ENCODE measurements around the gene PCDHGB7.
"Not testable (repeated sequence)": the region's sequence is repeated elsewhere in the genome, so short reads cannot be mapped to it uniquely, and the experiment has no call there.

Gene PCDHGB7

DNA sequence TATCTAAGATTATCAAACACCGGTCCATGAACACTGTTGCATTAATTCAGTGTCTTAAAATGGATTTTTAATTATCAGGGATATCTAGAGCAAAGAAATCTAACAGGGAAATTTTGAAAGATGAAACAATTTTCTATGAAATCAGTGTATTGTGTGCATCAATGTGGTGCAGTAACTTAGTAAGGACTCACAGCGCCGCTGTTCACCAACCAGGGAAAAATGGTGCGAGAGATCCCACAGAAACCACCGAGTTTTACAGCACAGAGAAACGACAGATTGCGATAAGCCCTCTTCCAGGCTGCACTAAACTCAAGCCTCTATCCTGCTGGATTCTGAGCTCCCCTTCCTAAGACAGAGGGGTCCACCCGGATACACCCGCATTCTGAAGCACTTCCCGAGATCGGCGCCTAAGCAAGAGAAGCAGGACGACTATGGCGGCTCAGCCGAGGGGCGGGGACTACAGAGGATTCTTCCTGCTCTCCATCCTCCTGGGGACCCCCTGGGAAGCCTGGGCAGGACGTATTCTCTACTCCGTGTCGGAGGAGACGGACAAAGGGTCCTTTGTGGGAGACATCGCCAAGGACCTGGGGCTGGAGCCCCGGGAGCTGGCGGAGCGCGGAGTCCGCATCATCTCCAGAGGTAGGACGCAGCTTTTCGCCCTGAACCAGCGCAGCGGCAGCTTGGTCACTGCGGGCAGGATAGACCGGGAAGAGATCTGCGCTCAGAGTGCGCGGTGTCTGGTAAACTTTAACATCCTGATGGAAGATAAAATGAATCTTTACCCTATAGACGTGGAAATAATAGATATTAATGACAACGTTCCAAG is 34.8 kb upstream of the PCDHGB7 start, which contains the start of gene PCDHGA7:
TSS of gene PCDHGA7 (plus strand) at position 274 of the 826 bp plus-strand sequence. CDS start at position 432, 158 bp downstream.
- TF ChIP-seq, protein P1, sequence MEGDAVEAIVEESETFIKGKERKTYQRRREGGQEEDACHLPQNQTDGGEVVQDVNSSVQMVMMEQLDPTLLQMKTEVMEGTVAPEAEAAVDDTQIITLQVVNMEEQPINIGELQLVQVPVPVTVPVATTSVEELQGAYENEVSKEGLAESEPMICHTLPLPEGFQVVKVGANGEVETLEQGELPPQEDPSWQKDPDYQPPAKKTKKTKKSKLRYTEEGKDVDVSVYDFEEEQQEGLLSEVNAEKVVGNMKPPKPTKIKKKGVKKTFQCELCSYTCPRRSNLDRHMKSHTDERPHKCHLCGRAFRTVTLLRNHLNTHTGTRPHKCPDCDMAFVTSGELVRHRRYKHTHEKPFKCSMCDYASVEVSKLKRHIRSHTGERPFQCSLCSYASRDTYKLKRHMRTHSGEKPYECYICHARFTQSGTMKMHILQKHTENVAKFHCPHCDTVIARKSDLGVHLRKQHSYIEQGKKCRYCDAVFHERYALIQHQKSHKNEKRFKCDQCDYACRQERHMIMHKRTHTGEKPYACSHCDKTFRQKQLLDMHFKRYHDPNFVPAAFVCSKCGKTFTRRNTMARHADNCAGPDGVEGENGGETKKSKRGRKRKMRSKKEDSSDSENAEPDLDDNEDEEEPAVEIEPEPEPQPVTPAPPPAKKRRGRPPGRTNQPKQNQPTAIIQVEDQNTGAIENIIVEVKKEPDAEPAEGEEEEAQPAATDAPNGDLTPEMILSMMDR (IDR thresholded peaks at IDR 0.05; ENCODE audit: extremely low read depth, insufficient read depth, missing control alignments) = peak; percentile 37
- DNase-seq (ENCODE audit: low spot score) = no peak
- in situ Hi-C loops (cut with MboI; ENCODE audit: low pct_unique_long_range_greater_than_20kb, low sequenced_read_pairs, unreplicated experiment) = no loop called here

DNA sequence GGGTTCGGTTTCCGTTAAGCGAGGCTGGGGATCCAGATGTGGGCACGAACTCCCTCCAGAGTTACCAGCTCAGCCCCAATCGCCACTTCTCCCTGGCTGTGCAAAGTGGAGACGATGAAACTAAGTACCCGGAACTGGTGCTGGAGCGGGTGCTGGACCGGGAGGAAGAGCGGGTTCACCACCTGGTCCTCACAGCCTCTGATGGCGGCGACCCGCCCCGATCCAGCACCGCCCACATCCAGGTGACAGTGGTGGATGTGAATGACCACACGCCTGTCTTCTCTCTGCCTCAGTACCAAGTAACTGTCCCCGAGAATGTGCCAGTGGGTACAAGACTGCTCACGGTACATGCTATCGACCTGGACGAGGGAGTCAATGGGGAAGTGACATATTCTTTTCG is 34.1 kb upstream of the PCDHGB7 start:
- in situ Hi-C loops (cut with MboI; ENCODE audit: low pct_unique_long_range_greater_than_20kb, low sequenced_read_pairs, unreplicated experiment) = no loop called here
- DNase-seq (ENCODE audit: low spot score) = no peak

DNA sequence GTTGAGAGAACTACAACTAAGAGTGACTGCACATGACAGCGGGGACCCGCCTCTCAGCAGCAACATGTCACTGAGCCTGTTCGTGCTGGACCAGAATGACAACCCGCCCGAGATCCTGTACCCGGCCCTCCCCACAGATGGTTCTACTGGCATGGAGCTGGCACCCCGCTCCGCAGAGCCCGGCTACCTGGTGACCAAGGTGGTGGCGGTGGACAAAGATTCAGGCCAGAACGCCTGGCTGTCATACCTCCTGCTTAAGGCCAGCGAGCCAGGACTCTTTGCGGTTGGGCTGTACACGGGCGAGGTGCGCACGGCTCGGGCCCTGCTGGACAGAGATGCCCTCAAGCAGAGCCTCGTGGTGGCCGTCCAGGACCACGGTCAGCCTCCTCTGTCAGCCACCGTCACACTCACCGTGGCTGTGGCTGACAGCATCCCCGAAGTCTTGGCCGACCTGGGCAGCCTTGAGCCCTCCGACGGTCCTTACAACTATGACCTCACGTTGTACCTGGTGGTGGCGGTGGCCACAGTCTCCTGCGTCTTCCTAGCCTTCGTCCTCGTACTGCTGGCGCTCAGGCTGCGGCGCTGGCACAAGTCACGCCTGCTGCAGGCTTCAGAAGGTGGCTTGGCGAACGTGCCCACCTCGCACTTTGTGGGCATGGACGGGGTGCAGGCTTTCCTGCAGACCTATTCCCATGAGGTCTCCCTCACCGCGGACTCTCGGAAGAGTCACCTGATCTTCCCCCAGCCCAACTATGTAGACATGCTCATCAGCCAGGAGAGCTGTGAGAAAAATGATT is 32.8 kb upstream of the PCDHGB7 start:
- DNase-seq (ENCODE audit: low spot score) = no peak
- in situ Hi-C loops (cut with MboI; ENCODE audit: low pct_unique_long_range_greater_than_20kb, low sequenced_read_pairs, unreplicated experiment) = no loop called here
- TF ChIP-seq, protein P1 (IDR thresholded peaks at IDR 0.05; ENCODE audit: extremely low read depth, insufficient read depth, missing control alignments) = no peak

More for the DNA sequence above, 34.1 kb upstream of the PCDHGB7 start:
- TF ChIP-seq, protein P1 (IDR thresholded peaks at IDR 0.05; ENCODE audit: extremely low read depth, insufficient read depth, missing control alignments) = no peak

DNA sequence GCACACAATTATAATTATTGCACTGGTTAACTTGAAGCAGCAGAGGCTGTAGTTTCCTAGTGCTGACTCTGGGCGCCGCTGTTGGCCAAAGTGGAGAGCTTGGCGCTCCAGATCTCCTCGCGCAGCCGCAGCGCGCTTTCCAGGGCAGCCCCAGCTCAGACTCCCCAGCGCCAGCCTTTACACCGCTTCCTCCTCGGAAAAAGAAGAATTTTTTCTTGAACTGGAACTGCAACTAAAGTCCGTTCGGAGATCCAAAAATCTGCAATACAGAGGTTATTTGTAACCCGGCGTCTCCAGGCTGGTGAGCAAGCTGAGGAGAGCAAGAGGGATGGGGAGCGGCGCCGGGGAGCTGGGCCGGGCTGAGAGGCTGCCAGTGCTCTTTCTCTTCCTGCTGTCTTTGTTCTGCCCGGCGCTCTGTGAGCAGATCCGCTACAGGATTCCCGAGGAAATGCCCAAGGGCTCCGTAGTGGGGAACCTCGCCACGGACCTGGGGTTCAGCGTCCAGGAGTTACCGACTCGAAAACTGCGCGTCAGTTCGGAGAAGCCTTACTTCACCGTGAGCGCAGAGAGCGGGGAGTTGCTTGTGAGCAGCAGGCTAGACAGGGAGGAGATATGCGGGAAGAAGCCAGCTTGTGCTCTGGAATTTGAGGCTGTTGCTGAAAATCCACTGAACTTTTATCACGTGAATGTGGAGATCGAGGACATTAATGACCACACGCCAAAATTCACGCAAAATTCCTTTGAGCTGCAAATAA is 29.7 kb upstream of the PCDHGB7 start, which contains the start of gene PCDHGB4:
TSS of gene PCDHGB4 (plus strand) at position 142 of the 755 bp plus-strand sequence. CDS start at position 329, 187 bp downstream.
- TF ChIP-seq, protein P1 (IDR thresholded peaks at IDR 0.05; ENCODE audit: extremely low read depth, insufficient read depth, missing control alignments) = peak; percentile 76
- peak; percentile 59 for DNase-seq (ENCODE audit: low spot score)
- in situ Hi-C loops (cut with MboI; ENCODE audit: low pct_unique_long_range_greater_than_20kb, low sequenced_read_pairs, unreplicated experiment) = not testable (repeated sequence)

DNA sequence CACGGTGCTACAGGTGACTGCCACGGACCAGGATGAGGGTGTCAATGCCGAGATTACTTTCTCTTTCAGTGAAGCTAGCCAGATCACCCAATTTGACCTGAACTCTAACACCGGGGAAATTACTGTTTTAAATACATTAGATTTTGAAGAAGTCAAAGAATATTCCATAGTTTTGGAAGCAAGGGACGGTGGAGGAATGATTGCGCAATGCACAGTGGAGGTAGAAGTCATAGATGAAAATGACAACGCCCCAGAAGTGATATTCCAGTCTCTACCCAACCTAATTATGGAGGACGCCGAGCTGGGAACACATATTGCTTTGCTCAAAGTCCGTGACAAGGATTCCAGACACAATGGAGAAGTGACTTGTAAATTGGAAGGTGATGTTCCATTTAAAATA is 28.8 kb upstream of the PCDHGB7 start:
- TF ChIP-seq, protein P1 (IDR thresholded peaks at IDR 0.05; ENCODE audit: extremely low read depth, insufficient read depth, missing control alignments) = no peak
- in situ Hi-C loops (cut with MboI; ENCODE audit: low pct_unique_long_range_greater_than_20kb, low sequenced_read_pairs, unreplicated experiment) = no loop called here
- no peak for DNase-seq (ENCODE audit: low spot score)
